GM12878 (cell line): ENCODE measurements around the gene ISG15. TPM values are rescaled to one million over a fixed set of nuclear protein-coding genes. Genes with fewer than 3 reads are reported as not detected.

Source experiments
- BCL3 ChIP-seq: IDR thresholded peaks from 2 replicates; pipeline ENCODE4 v1.6.1; 2011; ENCODE audit warnings: borderline replicate concordance, low read depth, mild to moderate bottlenecking, moderate library complexity, low read length; ENCODE audit not compliant: insufficient read depth, poor library complexity, severe bottlenecking
- E2F4 ChIP-seq: IDR thresholded peaks from 2 replicates; pipeline ENCODE4 v1.6.1; 2012; ENCODE audit warnings: low read depth, low read length, improper control_type of control experiment
- E4F1 ChIP-seq: fragments of 450-650 bp; IDR thresholded peaks from 2 replicates; pipeline ENCODE4 v1.6.1; 2018; ENCODE audit warnings: borderline replicate concordance, mild to moderate bottlenecking; ENCODE audit not compliant: partially characterized antibody
- MYC ChIP-seq: IDR thresholded peaks from 2 replicates; pipeline ENCODE4 v1.6.1; 2011; ENCODE audit warnings: mild to moderate bottlenecking, low read length, moderate library complexity, inconsistent platforms; ENCODE audit not compliant: insufficient read depth, insufficient replicate concordance, insufficient read length, severe bottlenecking
- NKRF ChIP-seq: fragments of 450-650 bp; conservative IDR thresholded peaks from 2 replicates; pipeline ENCODE4 v1.6.1; 2017; ENCODE audit warnings: mild to moderate bottlenecking, moderate library complexity
- PRDM15 ChIP-seq: fragments of 450-650 bp; formaldehyde crosslinking; IDR thresholded peaks from 2 replicates; pipeline ENCODE4 v1.4.0; 2020; ENCODE audit warnings: mild to moderate bottlenecking, moderate library complexity
- STAT1 ChIP-seq: fragments of 450-650 bp; conservative IDR thresholded peaks from 2 replicates; pipeline ENCODE4 v1.6.1; 2014; ENCODE audit warnings: antibody characterized with exemption, mild to moderate bottlenecking
- WRNIP1 ChIP-seq: IDR thresholded peaks from 2 replicates; pipeline ENCODE4 v1.6.1; 2011; ENCODE audit warnings: low read depth, low read length, improper control_type of control experiment, borderline replicate concordance
- polyA plus RNA-seq, 11 experiments: library from polyadenylated mRNA; depleted of rRNA in 4 of 11; unstranded in 6 of 11; stranded (reverse) in 5 of 11; fragments of >200 nt; fragmentation: Nextera tagmentation in 4 of 11; fragmentation: Illumina TruSeq in 1 of 11; extraction: Ambion mirVana in 4 of 11; extraction: Trizol in 1 of 11; gene quantifications; 1 replicate in 1 of 11; 2 replicates in 10 of 11; pipeline versions ENCODE4 v1.2.1 to v1.2.3, GENCODE V29; 2011 to 2016; ENCODE audit warnings: inconsistent platforms in 2 of 11, missing spikeins in 2 of 11, low read depth in 1 of 11
- total RNA-seq, 4 experiments: library from RNA; depleted of rRNA in 3 of 4; stranded (reverse); fragments of >200 nt in 3 of 4; fragmentation: Illumina TruSeq in 1 of 4; extraction: Trizol in 1 of 4; gene quantifications; 2 replicates each; pipeline versions ENCODE4 v1.2.1 to v1.2.3, GENCODE V29; 2013 to 2021

ISG15 gene
- total and polyA plus RNA-seq, 10 of the 15 experiments (the other 5 are each of a cell fraction or from before 2014, with no cell fraction given), result 7.8 to 384 (median 274) TPM

- TF ChIP-seq E4F1, result no peak
- TF ChIP-seq STAT1, result no peak
- TF ChIP-seq MYC, result no peak
- TF ChIP-seq PRDM15 (CRISPR knock-in tag), result no peak
- TF ChIP-seq E2F4, result no peak
- 0 out of 2 replicates have a peak, but pooled peaks have one; percentile 33 for TF ChIP-seq NKRF
- TF ChIP-seq BCL3, result no peak
- TF ChIP-seq WRNIP1, result no peak
These were observed 12.1 kb upstream of the ISG15 start (continued) for GRCh38 chr1:1001057-1001783.
